Erythroblast (primary cell): ENCODE results near the gene QDPR.

Source experiments
- DNase-seq, 2 experiments: peaks; one replicate each; lab custom pipeline; 2025; lab: John Stamatoyannopoulos, UW
- GATA1 ChIP-seq: IDR thresholded peaks from 2 replicates; pipeline ENCODE4 v1.6.1; 2011; ENCODE audit warnings: low read depth, mild to moderate bottlenecking, control low read depth, low read length, moderate library complexity
- POLR2A ChIP-seq: IDR thresholded peaks from 2 replicates; pipeline ENCODE4 v1.6.1; 2011; ENCODE audit warnings: mild to moderate bottlenecking, low read length

Gene QDPR

GRCh38 chr4:17514865-17515264 is 3.0 kb upstream of the QDPR start, which contains the start of gene CLRN2:
CLRN2 (plus strand) TSS chr4:17515165; CDS start chr4:17515267, 102 bp downstream.
- no peak for TF ChIP-seq GATA1
- TF ChIP-seq POLR2A = no peak
- DNase-seq = no peak

GRCh38 chr4:17512973-17513665 is 1.2 kb upstream of the QDPR start:
- no peak for DNase-seq
- TF ChIP-seq POLR2A (no peak), GATA1 (no peak)

- DNase-seq = peak; percentile 71 to 76
- no peak for TF ChIP-seq POLR2A
Observed at GRCh38 chr4:17511509-17511949, 361 bp downstream of the QDPR start.

GRCh38 chr4:17511051-17511450 is 839 bp downstream of the QDPR start:
- no peak for TF ChIP-seq GATA1
- TF ChIP-seq POLR2A = no peak
- DNase-seq = peak in 1 of 2 experiments; percentile 38

GRCh38 chr4:17510582-17510981 is 1.3 kb downstream of the QDPR start:
- TF ChIP-seq POLR2A = no peak
- TF ChIP-seq GATA1 = no peak
- peak in 1 of 2 experiments; percentile 7 for DNase-seq

- TF ChIP-seq POLR2A (no peak), GATA1 (no peak)
- DNase-seq = no peak
Observed at GRCh38 chr4:17504081-17504480, 7.8 kb downstream of the QDPR start.

GRCh38 chr4:17502756-17503155 is 9.1 kb downstream of the QDPR start:
- TF ChIP-seq POLR2A (no peak), GATA1 (no peak)
- no peak for DNase-seq

- TF ChIP-seq GATA1 = no peak
- TF ChIP-seq POLR2A = no peak
- DNase-seq = no peak
Observed at GRCh38 chr4:17500574-17500973, 11.3 kb downstream of the QDPR start.

GRCh38 chr4:17497890-17498523 is 13.9 kb downstream of the QDPR start:
- TF ChIP-seq GATA1 (no peak), POLR2A (no peak)
- peak in 1 of 2 experiments; percentile 21 for DNase-seq

GRCh38 chr4:17494258-17495190 is 17.4 kb downstream of the QDPR start:
- TF ChIP-seq GATA1 (no peak), POLR2A (no peak)
- peak; percentile 18 to 68 for DNase-seq

- TF ChIP-seq GATA1 (no peak), POLR2A (no peak)
- DNase-seq = peak; percentile 62 to 65
Observed at GRCh38 chr4:17493619-17494018, 18.3 kb downstream of the QDPR start.

GRCh38 chr4:17492876-17493275 is 19.0 kb downstream of the QDPR start:
- TF ChIP-seq GATA1 = no peak
- no peak for TF ChIP-seq POLR2A

GRCh38 chr4:17492058-17492741 is 19.7 kb downstream of the QDPR start:
- TF ChIP-seq GATA1 = no peak
- TF ChIP-seq POLR2A = no peak
- DNase-seq = no peak

More at GRCh38 chr4:17492876-17493275, 19.0 kb downstream of the QDPR start:
- DNase-seq = no peak
